Mucosa of descending colon (tissue), 3 donors: ENCODE measurements around the gene FMOD. TPM values are rescaled to one million over a fixed set of nuclear protein-coding genes. Genes with fewer than 3 reads are reported as not detected.
"Not testable (repeated sequence)": the region's sequence is repeated elsewhere in the genome, so short reads cannot be mapped to it uniquely, and the experiment has no call there.

Source experiments
- ATAC-seq: fragments of 200-7000 bp; cut with Tn5 transposase; one replicate; pipeline ENCODE4 v1.9.1; 2020; ENCODE audit warnings: mild to moderate bottlenecking, moderate library complexity
- DNase-seq, 3 donors: peaks; one replicate each; pipeline ENCODE4 v3.0.0-alpha.2; 2020
- H3K36me3 ChIP-seq: fragments of 200-600 bp; one replicate; pipeline ENCODE4 v1.8.0; 2021; ENCODE audit warnings: low read depth, mild to moderate bottlenecking
- H3K4me1 ChIP-seq: fragments of 200-600 bp; one replicate; pipeline ENCODE4 v1.8.0; 2021; ENCODE audit warnings: low read depth, mild to moderate bottlenecking
- H3K4me3 ChIP-seq: fragments of 200-600 bp; one replicate; pipeline ENCODE4 v1.8.0; 2021; ENCODE audit warnings: mild to moderate bottlenecking
- H3K9me3 ChIP-seq: fragments of 200-600 bp; one replicate; pipeline ENCODE4 v1.8.0; 2021; ENCODE audit warnings: mild to moderate bottlenecking
- intact Hi-C, 2 donors: fragments of 100-400 bp; cut with DNase I in 1 of 2; cut with micrococcal nuclease in 1 of 2; formaldehyde crosslinking; loops; one replicate each; pipeline versions ENCODE4 v1.11.0 to v1.11.1; 2022; cut with DNase I, micrococcal nuclease
- total RNA-seq, 3 donors: library from RNA; stranded (reverse); fragmentation: NEBNext Ultra II Directional in 2 of 3; extraction: Animal tissue kit (Norgen Biotek cat#: 25700) in 2 of 3; gene quantifications; one replicate each; pipeline versions ENCODE4 v1.2.1 to v1.2.4, GENCODE V29; 2021 to 2023
- TF ChIP-seq, protein P1 (sequence below): fragments of 200-600 bp; IDR thresholded peaks from one replicate; pipeline ENCODE4 v1.8.0; 2022; ENCODE audit warnings: antibody characterized with exemption, mild to moderate bottlenecking
- donor health status: DM: no; HTN: no; CAD: no; lungs with moderate emphysema.
- donor health status: DM: no; HTN: no; CAD: no.
- donor health status: DM: no; HTN: yes; CAD: no.

Gene FMOD
- total RNA-seq, 3 donors from 2014 or later: 26.6 to 45.7 (median 33.3) TPM

- no peak overlapping the region for H3K4me3 ChIP-seq
- no peaks in the 10 kb centered on the region for H3K36me3 ChIP-seq
- ATAC-seq (no peak), DNase-seq (no peak)
- no peaks in the 10 kb centered on the region for H3K9me3 ChIP-seq
- peaks cover 80% of the 10 kb centered on the region for H3K4me1 ChIP-seq
- TF ChIP-seq, protein P1, sequence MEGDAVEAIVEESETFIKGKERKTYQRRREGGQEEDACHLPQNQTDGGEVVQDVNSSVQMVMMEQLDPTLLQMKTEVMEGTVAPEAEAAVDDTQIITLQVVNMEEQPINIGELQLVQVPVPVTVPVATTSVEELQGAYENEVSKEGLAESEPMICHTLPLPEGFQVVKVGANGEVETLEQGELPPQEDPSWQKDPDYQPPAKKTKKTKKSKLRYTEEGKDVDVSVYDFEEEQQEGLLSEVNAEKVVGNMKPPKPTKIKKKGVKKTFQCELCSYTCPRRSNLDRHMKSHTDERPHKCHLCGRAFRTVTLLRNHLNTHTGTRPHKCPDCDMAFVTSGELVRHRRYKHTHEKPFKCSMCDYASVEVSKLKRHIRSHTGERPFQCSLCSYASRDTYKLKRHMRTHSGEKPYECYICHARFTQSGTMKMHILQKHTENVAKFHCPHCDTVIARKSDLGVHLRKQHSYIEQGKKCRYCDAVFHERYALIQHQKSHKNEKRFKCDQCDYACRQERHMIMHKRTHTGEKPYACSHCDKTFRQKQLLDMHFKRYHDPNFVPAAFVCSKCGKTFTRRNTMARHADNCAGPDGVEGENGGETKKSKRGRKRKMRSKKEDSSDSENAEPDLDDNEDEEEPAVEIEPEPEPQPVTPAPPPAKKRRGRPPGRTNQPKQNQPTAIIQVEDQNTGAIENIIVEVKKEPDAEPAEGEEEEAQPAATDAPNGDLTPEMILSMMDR: no peak
- intact Hi-C loops: no loop called here
These were observed 29.5 kb downstream of the FMOD start for GRCh38 chr1:203321273-203322052.

GRCh38 chr1:203320591-203321272, 30.2 kb downstream of the FMOD start:
- H3K9me3 ChIP-seq: no peaks in the 10 kb centered on the region
- peak; percentile 73 for ATAC-seq
- TF ChIP-seq, protein P1: no peak
- intact Hi-C loops: no loop called here
- no peak overlapping the region for H3K4me3 ChIP-seq
- peaks cover 79% of the 10 kb centered on the region for H3K4me1 ChIP-seq
- H3K36me3 ChIP-seq: no peaks in the 10 kb centered on the region
- DNase-seq: peak; percentile 77 to 92 (median 80)

DNA sequence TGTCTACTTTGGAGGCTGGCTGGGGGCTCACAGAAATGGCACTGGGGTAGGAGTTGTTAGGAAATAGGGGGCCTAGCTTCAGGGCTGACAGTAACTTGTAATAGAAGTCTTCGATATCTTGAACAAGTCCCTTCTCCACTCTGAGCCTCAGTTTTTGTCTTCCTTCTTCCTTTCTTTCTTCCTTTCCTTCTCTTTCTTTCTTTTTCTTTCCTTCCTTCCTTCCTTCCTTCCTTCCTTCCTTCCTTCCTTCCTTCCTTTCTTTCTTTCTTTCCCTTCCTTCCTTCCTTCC, 32.7 kb downstream of the FMOD start:
- H3K4me3 ChIP-seq: no peak overlapping the region
- ATAC-seq (no peak), DNase-seq (no peak)
- H3K9me3 ChIP-seq: no peaks in the 10 kb centered on the region
- TF ChIP-seq, protein P1: no peak
- H3K36me3 ChIP-seq: no peaks in the 10 kb centered on the region
- peaks cover 56% of the 10 kb centered on the region for H3K4me1 ChIP-seq
- intact Hi-C loops: no loop called here

GRCh38 chr1:203317429-203318228, 33.3 kb downstream of the FMOD start:
- H3K9me3 ChIP-seq: no peaks in the 10 kb centered on the region
- DNase-seq (peak in 1 of 3 donors; percentile 50), ATAC-seq (no peak)
- intact Hi-C loops: no loop called here
- TF ChIP-seq, protein P1: no peak
- no peak overlapping the region for H3K4me3 ChIP-seq
- H3K36me3 ChIP-seq: no peaks in the 10 kb centered on the region
- H3K4me1 ChIP-seq: peaks cover 50% of the 10 kb centered on the region

GRCh38 chr1:203316626-203317093, 34.3 kb downstream of the FMOD start:
- no peaks in the 10 kb centered on the region for H3K9me3 ChIP-seq
- intact Hi-C loops: no loop called here
- H3K36me3 ChIP-seq: no peaks in the 10 kb centered on the region
- DNase-seq: peak in 1 of 3 donors; percentile 88
- peak; percentile 72 for ATAC-seq
- H3K4me1 ChIP-seq: peaks cover 41% of the 10 kb centered on the region
- TF ChIP-seq, protein P1: no peak
- H3K4me3 ChIP-seq: no peak overlapping the region

- H3K9me3 ChIP-seq, H3K4me3 ChIP-seq, ATAC-seq, intact Hi-C loops, DNase-seq, H3K36me3 ChIP-seq: not testable (repeated sequence)
- H3K4me1 ChIP-seq: peaks cover 32% of the 10 kb centered on the region
These were observed 36.7 kb downstream of the FMOD start for GRCh38 chr1:203314025-203314759.
